PC-3 (cell line): ENCODE measurements around the gene MSI2. TPM values are rescaled to one million over a fixed set of nuclear protein-coding genes. Genes with fewer than 3 reads are reported as not detected.

Experiments
- ATAC-seq: fragments of 200-7000 bp; cut with Tn5 transposase; 2 replicates; pipeline ENCODE4 v1.9.1; 2020; ENCODE audit warnings: mild to moderate bottlenecking, moderate library complexity
- BruUV-seq: library from RNA; stranded (reverse); fragments of 400-500 nt; replicated peaks from 2 replicates; lab custom pipeline; 2021; lab: Mats Ljungman, UMichigan
- CTCF ChIA-PET: fragments of 300-600 bp; sonication (Branson Sonifier 250); formaldehyde crosslinking; loops from one replicate; lab custom pipeline; 2022; ENCODE audit warnings: antibody characterized with exemption; lab: Charles Lee
- POLR2A ChIA-PET: fragments of 300-600 bp; sonication (Branson Sonifier 250); formaldehyde crosslinking; loops from one replicate; lab custom pipeline; 2022; ENCODE audit warnings: antibody characterized with exemption; ENCODE audit not compliant: unreplicated experiment; lab: Charles Lee
- DNase-seq: peaks from one replicate; pipeline ENCODE4 v3.0.0-alpha.2; 2015
- H2AFZ ChIP-seq: fragments of 300-600 bp; sonication (generic); 2 replicates; pipeline ENCODE4 v1.6.0; 2016; ENCODE audit warnings: antibody characterized with exemption, low read length
- H3F3A ChIP-seq: fragments of 300-600 bp; sonication (generic); one replicate; pipeline ENCODE4 v1.6.0; 2017; ENCODE audit warnings: antibody characterized with exemption, low read length, control low read depth, mild to moderate bottlenecking; ENCODE audit not compliant: unreplicated experiment
- H3K27ac ChIP-seq: fragments of 300-600 bp; sonication (generic); 2 replicates; pipeline ENCODE4 v1.5.1; 2016; ENCODE audit warnings: mild to moderate bottlenecking, low read length
- H3K27me3 ChIP-seq: fragments of 300-600 bp; sonication (generic); 2 replicates; pipeline ENCODE4 v1.6.1; 2016; ENCODE audit warnings: low read length, mixed read lengths
- H3K36me3 ChIP-seq: fragments of 300-600 bp; sonication (generic); 2 replicates; pipeline ENCODE4 v1.6.1; 2016; ENCODE audit warnings: low read depth, mixed run types, low read length, mixed read lengths
- H3K4me1 ChIP-seq: fragments of 300-600 bp; sonication (generic); 2 replicates; pipeline ENCODE4 v1.5.1; 2016; ENCODE audit warnings: low read length; ENCODE audit not compliant: insufficient read depth
- H3K4me2 ChIP-seq: fragments of 300-600 bp; sonication (generic); 2 replicates; pipeline ENCODE4 v1.6.0; 2016; ENCODE audit warnings: low read length
- H3K4me3 ChIP-seq: fragments of 300-600 bp; sonication (generic); 2 replicates; pipeline ENCODE4 v1.5.1; 2016; ENCODE audit warnings: mild to moderate bottlenecking, low read length, mixed read lengths
- H3K79me2 ChIP-seq: fragments of 300-600 bp; sonication (generic); 2 replicates; pipeline ENCODE4 v1.6.1; 2017; ENCODE audit warnings: low read length, mixed read lengths
- H3K9ac ChIP-seq: fragments of 300-600 bp; sonication (generic); 2 replicates; pipeline ENCODE4 v1.6.0; 2016; ENCODE audit warnings: mild to moderate bottlenecking, low read length
- H3K9me2 ChIP-seq: fragments of 300-600 bp; sonication (generic); replicated peaks from 2 replicates; pipeline ENCODE4 v1.6.1; 2016; ENCODE audit warnings: mixed run types, low read length, mixed read lengths
- H3K9me3 ChIP-seq: fragments of 300-600 bp; sonication (generic); 2 replicates; pipeline ENCODE4 v1.6.1; 2016; ENCODE audit warnings: low read length, mixed read lengths
- H4K20me1 ChIP-seq: fragments of 300-600 bp; sonication (generic); 2 replicates; pipeline ENCODE4 v1.6.1; 2016; ENCODE audit warnings: low read length, mixed read lengths
- EZH2 ChIP-seq: fragments of 300-600 bp; sonication (generic); IDR thresholded peaks from one replicate; pipeline ENCODE4 v1.6.1; 2017; ENCODE audit warnings: antibody characterized with exemption, mild to moderate bottlenecking, low read length; ENCODE audit not compliant: unreplicated experiment
- EZH2phosphoT487 ChIP-seq: fragments of 300-600 bp; sonication (generic); IDR thresholded peaks from 2 replicates; pipeline ENCODE4 v1.6.1; 2018; ENCODE audit warnings: mild to moderate bottlenecking, antibody characterized with exemption, low read length, borderline replicate concordance
- intact Hi-C: fragments of 100-400 bp; cut with micrococcal nuclease; formaldehyde crosslinking; loops from 2 replicates; pipeline ENCODE4 v1.9.0; 2023
- total RNA-seq: library from RNA; depleted of rRNA; stranded (reverse); fragments of >200 nt; gene quantifications from 2 replicates; pipeline ENCODE4 v1.2.3, GENCODE V29; 2014
- TF ChIP-seq, protein P1 (sequence below): fragments of 300-600 bp; sonication (generic); conservative IDR thresholded peaks from 2 replicates; pipeline ENCODE4 v1.5.1; 2017; ENCODE audit warnings: antibody characterized with exemption, low read depth, mild to moderate bottlenecking, low read length

The MSI2 gene
- total RNA-seq, 1 experiment from 2014 or later = 54.7 TPM

GRCh38 chr17:57556977-57557376 lies 300.7 kb downstream of the MSI2 start:
- CTCF ChIA-PET = no interaction called here
- Histone ChIP-seq H2AFZ (no peak overlapping the region), H3K4me2 (peak overlapping the region; percentile 73), H3K9me2 (no peaks in the 10 kb centered on the region), H4K20me1 (no peaks in the 10 kb centered on the region), H3K27me3 (no peaks in the 10 kb centered on the region), H3K4me3 (no peak overlapping the region), H3K4me1 (peaks cover 17% of the 10 kb centered on the region), H3K27ac (no peak overlapping the region), H3K36me3 (no peaks in the 10 kb centered on the region), H3K9ac (no peak overlapping the region), H3K9me3 (no peaks in the 10 kb centered on the region), H3K79me2 (no peaks in the 10 kb centered on the region), H3F3A (no peaks in the 10 kb centered on the region)
- ATAC-seq (no peak), DNase-seq (no peak)
- intact Hi-C loops = no loop called here
- POLR2A ChIA-PET = no interaction called here
- TF ChIP-seq EZH2 (no peak), EZH2phosphoT487 (no peak)
- TF ChIP-seq, protein P1, sequence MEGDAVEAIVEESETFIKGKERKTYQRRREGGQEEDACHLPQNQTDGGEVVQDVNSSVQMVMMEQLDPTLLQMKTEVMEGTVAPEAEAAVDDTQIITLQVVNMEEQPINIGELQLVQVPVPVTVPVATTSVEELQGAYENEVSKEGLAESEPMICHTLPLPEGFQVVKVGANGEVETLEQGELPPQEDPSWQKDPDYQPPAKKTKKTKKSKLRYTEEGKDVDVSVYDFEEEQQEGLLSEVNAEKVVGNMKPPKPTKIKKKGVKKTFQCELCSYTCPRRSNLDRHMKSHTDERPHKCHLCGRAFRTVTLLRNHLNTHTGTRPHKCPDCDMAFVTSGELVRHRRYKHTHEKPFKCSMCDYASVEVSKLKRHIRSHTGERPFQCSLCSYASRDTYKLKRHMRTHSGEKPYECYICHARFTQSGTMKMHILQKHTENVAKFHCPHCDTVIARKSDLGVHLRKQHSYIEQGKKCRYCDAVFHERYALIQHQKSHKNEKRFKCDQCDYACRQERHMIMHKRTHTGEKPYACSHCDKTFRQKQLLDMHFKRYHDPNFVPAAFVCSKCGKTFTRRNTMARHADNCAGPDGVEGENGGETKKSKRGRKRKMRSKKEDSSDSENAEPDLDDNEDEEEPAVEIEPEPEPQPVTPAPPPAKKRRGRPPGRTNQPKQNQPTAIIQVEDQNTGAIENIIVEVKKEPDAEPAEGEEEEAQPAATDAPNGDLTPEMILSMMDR = no peak
- no TSS peak for BruUV-seq

DNA sequence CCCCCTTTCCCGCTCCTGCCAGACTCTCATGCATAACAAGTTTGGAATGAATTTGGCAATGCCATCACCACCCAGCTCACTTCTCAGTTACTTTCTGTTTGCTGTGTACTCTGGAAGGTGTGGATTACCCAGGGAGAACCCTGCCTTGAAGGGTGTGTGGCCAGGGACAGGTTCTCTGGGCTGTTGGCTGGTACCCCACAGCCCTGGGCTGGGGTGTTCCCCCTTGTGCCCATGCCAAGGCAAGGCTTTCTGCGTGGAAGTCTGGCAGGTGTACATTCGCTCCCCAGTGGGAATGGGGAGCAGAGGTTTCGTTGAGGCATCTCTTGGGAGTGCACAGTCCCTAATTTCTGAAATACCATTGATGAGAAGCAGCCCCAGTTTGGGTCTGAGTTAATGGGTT lies 301.1 kb downstream of the MSI2 start:
- no peaks in the 10 kb centered on the region for H3K79me2 ChIP-seq
- H3K27me3 ChIP-seq = no peaks in the 10 kb centered on the region
- H3F3A ChIP-seq = no peaks in the 10 kb centered on the region
- intact Hi-C loops = no loop called here
- no peak overlapping the region for H3K9ac ChIP-seq
- ATAC-seq (peak; percentile 28), DNase-seq (peak; percentile 11)
- peak overlapping the region; percentile 73 for H3K4me2 ChIP-seq
- POLR2A ChIA-PET = no interaction called here
- H3K36me3 ChIP-seq = no peaks in the 10 kb centered on the region
- H3K4me1 ChIP-seq = peaks cover 17% of the 10 kb centered on the region
- no TSS peak for BruUV-seq
- H2AFZ ChIP-seq = no peak overlapping the region
- no peaks in the 10 kb centered on the region for H3K9me3 ChIP-seq
- no peaks in the 10 kb centered on the region for H3K9me2 ChIP-seq
- CTCF ChIA-PET = interaction anchor here (0.6 kb wide), 2 partner anchors 9 to 186 kb away, joined by 4 read pairs; no protein-coding TSS in a partner anchor
- no peaks in the 10 kb centered on the region for H4K20me1 ChIP-seq
- TF ChIP-seq, protein P1 = no peak
- TF ChIP-seq EZH2phosphoT487 (no peak), EZH2 (no peak)
- no peak overlapping the region for H3K4me3 ChIP-seq
- no peak overlapping the region for H3K27ac ChIP-seq

- Histone ChIP-seq H4K20me1 (no peaks in the 10 kb centered on the region), H3K79me2 (no peaks in the 10 kb centered on the region), H2AFZ (no peak overlapping the region), H3K9me3 (no peaks in the 10 kb centered on the region), H3K27ac (no peak overlapping the region), H3K4me3 (no peak overlapping the region), H3K9me2 (no peaks in the 10 kb centered on the region), H3K27me3 (no peaks in the 10 kb centered on the region), H3K9ac (no peak overlapping the region), H3F3A (no peaks in the 10 kb centered on the region), H3K4me2 (peak overlapping the region; percentile 73), H3K36me3 (no peaks in the 10 kb centered on the region), H3K4me1 (peaks cover 17% of the 10 kb centered on the region)
- TF ChIP-seq, protein P1 = no peak
- TF ChIP-seq EZH2phosphoT487 (no peak), EZH2 (no peak)
- ChIA-PET POLR2A (no interaction called here), CTCF (interaction anchor here (0.6 kb wide), 2 partner anchors 10 to 186 kb away, joined by 4 read pairs; no protein-coding TSS in a partner anchor)
- intact Hi-C loops = no loop called here
- peak; percentile 92 for DNase-seq
- BruUV-seq = no TSS peak
- peak; percentile 90 for ATAC-seq
Measured at GRCh38 chr17:57557834-57558681, 301.7 kb downstream of the MSI2 start.
